DMS153 (cell line): ENCODE results near the gene ANO9.

Experiments used
- DNase-seq: peaks from one replicate; lab custom pipeline; 2025; lab: John Stamatoyannopoulos, UW

Gene ANO9

GRCh38 chr11:369336-370018 lies 72.3 kb downstream of the ANO9 start, which contains the start of gene B4GALNT4:
B4GALNT4 (plus strand) TSS chr11:369499; CDS start chr11:369804, 305 bp downstream.
- no peak for DNase-seq

- no peak for DNase-seq
These were observed 73.1 kb downstream of the ANO9 start for GRCh38 chr11:368414-369335.

- DNase-seq: no peak
These were observed 73.8 kb downstream of the ANO9 start for GRCh38 chr11:367956-368413.
